ENCODE measurements around the gene BUD23.
A peak's percentile ranks its signal among the peaks of the same experiment; 100 is the strongest.
"Not testable (repeated sequence)": the region's sequence is repeated elsewhere in the genome, so short reads cannot be mapped to it uniquely, and the experiment has no call there.

Gene BUD23

GRCh38 chr7:73701357-73701995, 18.1 kb downstream of the BUD23 start:
- DNase-seq (ENCODE audit: low spot score): peak; percentile 32

- DNase-seq (ENCODE audit: low spot score): no peak
These were observed 18.8 kb downstream of the BUD23 start for GRCh38 chr7:73702226-73702625.

GRCh38 chr7:73702665-73703064, 19.3 kb downstream of the BUD23 start:
- no peak for DNase-seq (ENCODE audit: low spot score)

GRCh38 chr7:73703225-73703624, 19.8 kb downstream of the BUD23 start:
- DNase-seq (ENCODE audit: low spot score): no peak

GRCh38 chr7:73703757-73704639, 20.6 kb downstream of the BUD23 start:
- DNase-seq (ENCODE audit: low spot score): peak; percentile 11

- DNase-seq (ENCODE audit: low spot score): no peak
These were observed 21.5 kb downstream of the BUD23 start for GRCh38 chr7:73704640-73705550.

GRCh38 chr7:73705551-73705920, 22.1 kb downstream of the BUD23 start:
- no peak for DNase-seq (ENCODE audit: low spot score)

- no peak for DNase-seq (ENCODE audit: low spot score)
These were observed 23.0 kb downstream of the BUD23 start for GRCh38 chr7:73706126-73707044.

GRCh38 chr7:73707045-73707631, 23.7 kb downstream of the BUD23 start:
- DNase-seq (ENCODE audit: low spot score): peak; percentile 7

- DNase-seq (ENCODE audit: low spot score): no peak
These were observed 25.7 kb downstream of the BUD23 start for GRCh38 chr7:73708961-73709549.

GRCh38 chr7:73712773-73713172, 29.4 kb downstream of the BUD23 start:
- no peak for DNase-seq (ENCODE audit: low spot score)

- DNase-seq (ENCODE audit: low spot score): not testable (repeated sequence)
These were observed 29.9 kb downstream of the BUD23 start for GRCh38 chr7:73713319-73713718.

- DNase-seq (ENCODE audit: low spot score): peak; percentile 26
These were observed 32.4 kb downstream of the BUD23 start for GRCh38 chr7:73715648-73716317.

GRCh38 chr7:73716318-73716890, 33.0 kb downstream of the BUD23 start:
- no peak for DNase-seq (ENCODE audit: low spot score)

GRCh38 chr7:73717025-73717807, 33.8 kb downstream of the BUD23 start:
- no peak for DNase-seq (ENCODE audit: low spot score)

GRCh38 chr7:73717991-73718405, 34.6 kb downstream of the BUD23 start:
- DNase-seq (ENCODE audit: low spot score): peak; percentile 85

- peak; percentile 36 for DNase-seq (ENCODE audit: low spot score)
These were observed 35.1 kb downstream of the BUD23 start for GRCh38 chr7:73718438-73718881.

Measured in CD4-positive, alpha-beta T cell treated with Interleukin-2 at 100 ng/mL for 4 hours (primary cell).